NT2/D1 (cell line): ENCODE results near the gene CA4.
"Not testable (repeated sequence)": the region's sequence is repeated elsewhere in the genome, so short reads cannot be mapped to it uniquely, and the experiment has no call there.

Source experiments
- SUZ12 ChIP-seq: IDR thresholded peaks from 2 replicates; pipeline ENCODE4 v1.6.1; 2011; ENCODE audit not compliant: insufficient read length, insufficient read depth; ENCODE audit errors: extremely low read depth
- YY1 ChIP-seq: IDR thresholded peaks from 2 replicates; pipeline ENCODE4 v1.6.1; 2011; ENCODE audit not compliant: insufficient read length, insufficient read depth
- ZNF274 ChIP-seq: IDR thresholded peaks from 2 replicates; pipeline ENCODE4 v1.6.1; 2011; ENCODE audit warnings: mild to moderate bottlenecking, low read depth, low read length

DNA sequence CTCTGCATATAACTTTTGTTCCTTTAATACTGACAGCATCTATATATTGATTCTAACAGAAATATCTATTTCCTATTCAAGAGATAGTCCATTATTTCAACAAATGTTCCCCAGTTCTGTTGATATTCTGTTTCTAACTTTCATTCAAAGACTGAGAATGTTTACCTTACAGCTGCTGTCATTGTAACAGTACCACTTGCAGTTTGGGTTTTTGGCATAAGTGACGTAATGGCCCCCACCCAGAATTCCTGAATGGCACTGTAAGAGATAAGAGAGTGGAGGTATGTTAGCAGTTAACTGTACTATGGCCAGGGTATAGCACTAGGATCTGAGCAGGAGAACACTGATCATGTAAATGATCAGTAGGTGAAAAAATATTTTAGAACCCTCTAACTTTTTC, 30.6 kb downstream of the CA4 start:
- not testable (repeated sequence) for TF ChIP-seq ZNF274, YY1, SUZ12
